ENCODE results near the gene ZMIZ1. TPM values are rescaled to one million over a fixed set of nuclear protein-coding genes. Genes with fewer than 3 reads are reported as not detected.
A peak's percentile ranks its signal among the peaks of the same experiment; 100 is the strongest.

Gene ZMIZ1
- total RNA-seq, 2 experiments from 2014 or later: 14.6 to 15.5 TPM

- intact Hi-C loops (cut with DNase I, micrococcal nuclease): no loop called here
- POLR2A ChIA-PET: no interaction called here
- H3K9me3 ChIP-seq (ENCODE audit: control insufficient read depth in 1 of 2, insufficient read depth in 1 of 2, low read length in 2 of 2): peaks cover 0 to 4% of the 10 kb centered on the region in 2 experiments
- peaks cover 3% of the 10 kb centered on the region for H3K36me3 ChIP-seq (ENCODE audit: insufficient read depth, low read length)
- DNase-seq (no peak), ATAC-seq (ENCODE audit: poor library complexity) (no peak)
- peaks cover 44% of the 10 kb centered on the region for H3K4me1 Mint-ChIP-seq (ENCODE audit: low read depth)
- H3K9me3 Mint-ChIP-seq: no peaks in the 10 kb centered on the region
- peaks cover 6% of the 10 kb centered on the region for H3K27me3 Mint-ChIP-seq
- H3K4me1 ChIP-seq (ENCODE audit: insufficient read depth, low read length): peaks cover 39% of the 10 kb centered on the region
- H3K36me3 Mint-ChIP-seq (ENCODE audit: low read depth): peaks cover 15% of the 10 kb centered on the region
- no peak for TF ChIP-seq CTCF (IDR thresholded peaks at IDR 0.05)
- CTCF ChIA-PET: no interaction called here
- H3K27me3 ChIP-seq (ENCODE audit: control insufficient read depth in 1 of 2, insufficient read depth in 2 of 2, low read length in 2 of 2): no peaks in the 10 kb centered on the region
- no peak overlapping the region for H3K4me3 ChIP-seq (ENCODE audit: low read length)
- no peak overlapping the region for H3K4me3 Mint-ChIP-seq
- H3K27ac ChIP-seq (ENCODE audit: low read depth in 1 of 2, low read length in 2 of 2): no peak overlapping the region
- no peak overlapping the region for H3K27ac Mint-ChIP-seq
Measured at GRCh38 chr10:79314761-79315601, 246.2 kb downstream of the ZMIZ1 start.

- Mint-ChIP-seq H3K4me3 (no peak overlapping the region), H3K36me3 (ENCODE audit: low read depth) (peaks cover 15% of the 10 kb centered on the region), H3K27me3 (peaks cover 6% of the 10 kb centered on the region), H3K27ac (no peak overlapping the region), H3K9me3 (no peaks in the 10 kb centered on the region), H3K4me1 (ENCODE audit: low read depth) (peaks cover 50% of the 10 kb centered on the region)
- no peaks in the 10 kb centered on the region for H3K27me3 ChIP-seq (ENCODE audit: control insufficient read depth in 1 of 2, insufficient read depth in 2 of 2, low read length in 2 of 2)
- peaks cover 0 to 4% of the 10 kb centered on the region in 2 experiments for H3K9me3 ChIP-seq (ENCODE audit: control insufficient read depth in 1 of 2, insufficient read depth in 1 of 2, low read length in 2 of 2)
- TF ChIP-seq CTCF (IDR thresholded peaks at IDR 0.05): no peak
- DNase-seq: no peak
- H3K36me3 ChIP-seq (ENCODE audit: insufficient read depth, low read length): peaks cover 3% of the 10 kb centered on the region
- ChIA-PET POLR2A (interaction anchor here (0.7 kb wide), 1 partner anchor 75 kb away, joined by 3 read pairs; no protein-coding TSS in a partner anchor), CTCF (no interaction called here)
- H3K4me3 ChIP-seq (ENCODE audit: low read length): no peak overlapping the region
- H3K27ac ChIP-seq (ENCODE audit: low read depth in 1 of 2, low read length in 2 of 2): no peak overlapping the region
- no peak for ATAC-seq (ENCODE audit: poor library complexity)
- peaks cover 45% of the 10 kb centered on the region for H3K4me1 ChIP-seq (ENCODE audit: insufficient read depth, low read length)
- intact Hi-C loops (cut with DNase I, micrococcal nuclease): no loop called here
Measured at GRCh38 chr10:79315602-79315920, 246.8 kb downstream of the ZMIZ1 start.

- ChIA-PET POLR2A (interaction anchor here (1.3 to 1.9 kb wide), 3 partner anchors 12 to 42 kb away, joined by 3 to 6 read pairs (median 5); no protein-coding TSS in a partner anchor), CTCF (interaction anchor here (0.9 kb wide), 1 partner anchor 31 kb away, joined by 3 read pairs; no protein-coding TSS in a partner anchor)
- no peak overlapping the region for H3K27ac ChIP-seq (ENCODE audit: low read depth in 1 of 2, low read length in 2 of 2)
- peaks cover 0 to 4% of the 10 kb centered on the region in 2 experiments for H3K9me3 ChIP-seq (ENCODE audit: control insufficient read depth in 1 of 2, insufficient read depth in 1 of 2, low read length in 2 of 2)
- H3K4me3 ChIP-seq (ENCODE audit: low read length): peak overlapping the region; percentile 15
- H3K4me1 ChIP-seq (ENCODE audit: insufficient read depth, low read length): peaks cover 58% of the 10 kb centered on the region
- Mint-ChIP-seq H3K9me3 (no peaks in the 10 kb centered on the region), H3K4me1 (ENCODE audit: low read depth) (peaks cover 62% of the 10 kb centered on the region), H3K36me3 (ENCODE audit: low read depth) (peaks cover 15% of the 10 kb centered on the region), H3K27me3 (peaks cover 6% of the 10 kb centered on the region), H3K27ac (peak overlapping the region; percentile 90), H3K4me3 (peak overlapping the region; percentile 89)
- H3K36me3 ChIP-seq (ENCODE audit: insufficient read depth, low read length): peaks cover 3% of the 10 kb centered on the region
- no peaks in the 10 kb centered on the region for H3K27me3 ChIP-seq (ENCODE audit: control insufficient read depth in 1 of 2, insufficient read depth in 2 of 2, low read length in 2 of 2)
- DNase-seq (peak in 4 of 14 experiments; percentile 17 to 42 (median 31)), ATAC-seq (ENCODE audit: poor library complexity) (peak; percentile 37)
- intact Hi-C loops (cut with DNase I, micrococcal nuclease): no loop called here
- no peak for TF ChIP-seq CTCF (IDR thresholded peaks at IDR 0.05)
Measured at GRCh38 chr10:79316671-79317431, 248.1 kb downstream of the ZMIZ1 start.

Data from CD4-positive, alpha-beta T cell (primary cell).